ENCODE results near the gene MEGF11.
A peak's percentile ranks its signal among the peaks of the same experiment; 100 is the strongest.

MEGF11 gene

DNA sequence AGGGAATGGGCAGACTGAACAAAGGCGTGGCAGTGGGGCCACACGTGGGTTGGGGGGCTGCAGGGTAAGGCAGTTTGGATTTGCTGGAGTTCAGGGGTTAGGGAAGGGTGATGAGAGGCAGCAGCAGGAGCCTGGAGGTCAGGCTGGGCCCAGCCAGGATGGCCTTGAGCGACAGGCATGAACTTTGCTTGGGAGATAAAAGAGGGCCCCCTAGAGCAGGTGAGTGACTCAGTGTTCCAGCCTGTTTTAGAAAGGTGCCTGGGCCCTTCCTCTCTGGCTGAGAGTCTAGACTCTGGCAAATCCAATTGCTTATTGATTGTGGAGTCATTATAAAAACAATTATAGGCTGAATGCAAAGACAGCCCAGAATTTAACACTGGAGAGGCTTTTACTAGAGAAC is 309.1 kb downstream of the MEGF11 start:
- no peak for DNase-seq (ENCODE audit: low read depth)
- H3K4me3 ChIP-seq (ENCODE audit: control insufficient read depth, low read depth, low read length), result no peak overlapping the region
- TF ChIP-seq, protein P1, sequence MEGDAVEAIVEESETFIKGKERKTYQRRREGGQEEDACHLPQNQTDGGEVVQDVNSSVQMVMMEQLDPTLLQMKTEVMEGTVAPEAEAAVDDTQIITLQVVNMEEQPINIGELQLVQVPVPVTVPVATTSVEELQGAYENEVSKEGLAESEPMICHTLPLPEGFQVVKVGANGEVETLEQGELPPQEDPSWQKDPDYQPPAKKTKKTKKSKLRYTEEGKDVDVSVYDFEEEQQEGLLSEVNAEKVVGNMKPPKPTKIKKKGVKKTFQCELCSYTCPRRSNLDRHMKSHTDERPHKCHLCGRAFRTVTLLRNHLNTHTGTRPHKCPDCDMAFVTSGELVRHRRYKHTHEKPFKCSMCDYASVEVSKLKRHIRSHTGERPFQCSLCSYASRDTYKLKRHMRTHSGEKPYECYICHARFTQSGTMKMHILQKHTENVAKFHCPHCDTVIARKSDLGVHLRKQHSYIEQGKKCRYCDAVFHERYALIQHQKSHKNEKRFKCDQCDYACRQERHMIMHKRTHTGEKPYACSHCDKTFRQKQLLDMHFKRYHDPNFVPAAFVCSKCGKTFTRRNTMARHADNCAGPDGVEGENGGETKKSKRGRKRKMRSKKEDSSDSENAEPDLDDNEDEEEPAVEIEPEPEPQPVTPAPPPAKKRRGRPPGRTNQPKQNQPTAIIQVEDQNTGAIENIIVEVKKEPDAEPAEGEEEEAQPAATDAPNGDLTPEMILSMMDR (conservative IDR thresholded peaks at IDR 0.05; ENCODE audit: control insufficient read depth, insufficient read depth, low read depth, low read length), result no peak

GRCh38 chr15:65942436-65942835 is 311.1 kb downstream of the MEGF11 start:
- TF ChIP-seq, protein P1 (conservative IDR thresholded peaks at IDR 0.05; ENCODE audit: control insufficient read depth, insufficient read depth, low read depth, low read length), result no peak
- DNase-seq (ENCODE audit: low read depth), result no peak
- no peak overlapping the region for H3K4me3 ChIP-seq (ENCODE audit: control insufficient read depth, low read depth, low read length)

DNA sequence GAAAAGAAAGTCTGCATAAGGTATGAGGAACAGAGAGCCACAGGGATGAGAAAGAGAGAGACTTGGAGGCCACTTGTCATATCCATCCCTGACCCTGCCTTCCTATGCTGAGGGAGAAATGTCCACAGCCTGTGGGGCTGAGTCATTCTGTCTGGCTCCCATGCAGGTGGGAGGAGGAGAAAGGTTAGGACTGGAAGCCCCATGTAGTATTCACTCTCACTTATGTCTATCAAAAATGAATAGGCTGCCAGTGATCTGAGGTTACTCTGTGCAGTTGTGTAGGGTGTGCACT is 313.0 kb downstream of the MEGF11 start:
- H3K4me3 ChIP-seq (ENCODE audit: control insufficient read depth, low read depth, low read length), result no peak overlapping the region
- TF ChIP-seq, protein P1 (conservative IDR thresholded peaks at IDR 0.05; ENCODE audit: control insufficient read depth, insufficient read depth, low read depth, low read length), result no peak
- peak; percentile 10 for DNase-seq (ENCODE audit: low read depth)

DNA sequence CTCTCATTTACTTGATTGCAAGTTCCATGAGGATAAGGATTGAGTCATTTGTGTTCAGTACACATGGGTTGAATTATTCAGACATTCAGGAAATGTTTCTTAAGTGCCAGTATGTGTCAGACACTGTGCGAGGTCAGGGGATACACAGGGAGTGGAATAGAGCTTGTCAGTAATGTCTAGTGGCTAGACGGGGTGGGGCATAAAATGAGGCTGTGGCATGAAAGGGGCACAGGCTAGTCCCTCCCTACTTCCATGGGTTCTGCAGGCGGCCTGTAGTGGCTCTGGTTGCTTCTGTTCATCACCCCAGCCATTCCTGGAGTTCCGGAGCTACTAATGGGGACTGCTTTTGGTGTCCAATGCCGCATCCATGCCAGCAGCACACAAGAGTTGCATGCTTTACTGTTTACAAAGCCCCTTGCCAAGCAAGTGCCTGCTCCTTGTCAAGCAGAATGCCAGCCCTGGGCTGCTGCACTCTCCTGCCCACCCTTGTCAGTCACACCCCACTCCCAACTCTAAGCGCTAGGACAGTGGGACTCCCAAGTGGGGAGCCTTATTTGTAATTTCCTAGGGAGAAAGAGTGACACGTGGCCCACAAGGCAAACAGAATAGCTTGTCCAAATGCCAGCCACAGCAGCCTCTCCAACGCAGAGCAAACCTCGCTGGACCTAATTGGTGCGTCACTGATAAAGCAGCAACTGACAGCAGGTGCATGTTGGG is 313.5 kb downstream of the MEGF11 start:
- DNase-seq (ENCODE audit: low read depth), result peak; percentile 92
- TF ChIP-seq, protein P1 (conservative IDR thresholded peaks at IDR 0.05; ENCODE audit: control insufficient read depth, insufficient read depth, low read depth, low read length), result no peak
- no peak overlapping the region for H3K4me3 ChIP-seq (ENCODE audit: control insufficient read depth, low read depth, low read length)

GRCh38 chr15:65938604-65939003 is 314.9 kb downstream of the MEGF11 start:
- TF ChIP-seq, protein P1 (conservative IDR thresholded peaks at IDR 0.05; ENCODE audit: control insufficient read depth, insufficient read depth, low read depth, low read length), result no peak
- no peak overlapping the region for H3K4me3 ChIP-seq (ENCODE audit: control insufficient read depth, low read depth, low read length)
- no peak for DNase-seq (ENCODE audit: low read depth)

DNA sequence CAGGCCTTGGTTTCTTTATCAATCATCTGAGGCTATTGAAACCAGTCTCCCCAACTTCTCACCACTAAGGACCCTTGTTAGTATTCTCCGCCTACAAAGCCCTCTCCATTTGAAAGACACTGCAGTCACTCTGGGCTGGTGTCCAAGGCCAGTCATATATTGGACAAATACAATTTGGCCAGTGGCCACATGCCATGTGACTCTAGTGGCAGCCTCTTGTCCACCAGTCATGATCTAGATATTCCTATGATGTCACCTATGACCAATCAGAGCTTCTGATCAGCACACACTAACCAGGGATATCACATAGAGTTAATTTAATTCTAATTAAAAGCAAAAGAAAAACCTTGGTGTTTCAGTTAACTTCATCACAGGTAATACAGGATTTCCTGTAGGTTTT is 316.1 kb downstream of the MEGF11 start:
- TF ChIP-seq, protein P1 (conservative IDR thresholded peaks at IDR 0.05; ENCODE audit: control insufficient read depth, insufficient read depth, low read depth, low read length), result no peak
- H3K4me3 ChIP-seq (ENCODE audit: control insufficient read depth, low read depth, low read length), result no peak overlapping the region
- peak; percentile 40 for DNase-seq (ENCODE audit: low read depth)

DNA sequence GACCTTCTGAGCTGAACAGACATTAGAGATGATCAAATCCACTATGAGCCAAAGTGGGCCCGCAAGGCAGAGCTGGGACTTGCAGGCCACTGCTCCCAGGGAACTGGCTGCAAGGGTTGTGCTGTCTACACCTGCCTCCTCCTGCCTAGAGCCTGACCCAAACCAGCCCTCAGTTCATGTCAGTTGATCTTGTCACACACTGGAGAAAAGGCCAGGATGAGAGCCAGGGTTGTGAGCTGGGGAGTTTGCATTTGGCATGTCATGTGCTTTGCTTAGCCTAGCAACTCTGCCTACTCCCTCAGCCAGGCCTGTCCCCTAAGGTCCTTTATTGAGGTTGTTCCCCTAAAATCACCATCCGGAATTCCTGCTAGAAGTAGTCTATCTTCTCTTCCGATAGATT is 316.5 kb downstream of the MEGF11 start:
- TF ChIP-seq, protein P1 (conservative IDR thresholded peaks at IDR 0.05; ENCODE audit: control insufficient read depth, insufficient read depth, low read depth, low read length), result no peak
- H3K4me3 ChIP-seq (ENCODE audit: control insufficient read depth, low read depth, low read length), result no peak overlapping the region
- DNase-seq (ENCODE audit: low read depth), result no peak

Data from fibroblast of mammary gland (primary cell).